ENCODE results near the gene ADIPOQ.
"Not testable (repeated sequence)": the region's sequence is repeated elsewhere in the genome, so short reads cannot be mapped to it uniquely, and the experiment has no call there.

Gene ADIPOQ

GRCh38 chr3:186873796-186874195, 31.3 kb downstream of the ADIPOQ start:
- not testable (repeated sequence) for DNase-seq

- DNase-seq: not testable (repeated sequence)
Observed at GRCh38 chr3:186874216-186874615, 31.7 kb downstream of the ADIPOQ start.

- DNase-seq: not testable (repeated sequence)
Observed at GRCh38 chr3:186874841-186875240, 32.3 kb downstream of the ADIPOQ start.

GRCh38 chr3:186875708-186876107, 33.2 kb downstream of the ADIPOQ start:
- no peak for DNase-seq

- DNase-seq: no peak
Observed at GRCh38 chr3:186879781-186880180, 37.3 kb downstream of the ADIPOQ start.

GRCh38 chr3:186880406-186880805, 37.9 kb downstream of the ADIPOQ start:
- DNase-seq: no peak

- DNase-seq: no peak
Observed at GRCh38 chr3:186882150-186882524, 39.6 kb downstream of the ADIPOQ start.

GRCh38 chr3:186882881-186883685, 40.6 kb downstream of the ADIPOQ start:
- peak; percentile 16 for DNase-seq

GRCh38 chr3:186883686-186884058, 41.2 kb downstream of the ADIPOQ start:
- DNase-seq: no peak

GRCh38 chr3:186884868-186885267, 42.4 kb downstream of the ADIPOQ start:
- not testable (repeated sequence) for DNase-seq

GRCh38 chr3:186886202-186886981, 43.9 kb downstream of the ADIPOQ start:
- no peak for DNase-seq

- not testable (repeated sequence) for DNase-seq
Observed at GRCh38 chr3:186887507-186887938, 45.0 kb downstream of the ADIPOQ start.

GRCh38 chr3:186888569-186888968, 46.1 kb downstream of the ADIPOQ start:
- no peak for DNase-seq

GRCh38 chr3:186889698-186890097, 47.2 kb downstream of the ADIPOQ start:
- not testable (repeated sequence) for DNase-seq

- no peak for DNase-seq
Observed at GRCh38 chr3:186890911-186891310, 48.4 kb downstream of the ADIPOQ start.

- not testable (repeated sequence) for DNase-seq
Observed at GRCh38 chr3:186893071-186893470, 50.6 kb downstream of the ADIPOQ start.

- no peak for DNase-seq
Observed at GRCh38 chr3:186895406-186895805, 52.9 kb downstream of the ADIPOQ start.

- no peak for DNase-seq
Observed at GRCh38 chr3:186896006-186896405, 53.5 kb downstream of the ADIPOQ start.

GRCh38 chr3:186896875-186897274, 54.4 kb downstream of the ADIPOQ start:
- no peak for DNase-seq

- DNase-seq: no peak
Observed at GRCh38 chr3:186901135-186901734, 58.7 kb downstream of the ADIPOQ start.

GRCh38 chr3:186902154-186902553, 59.6 kb downstream of the ADIPOQ start:
- DNase-seq: no peak

GRCh38 chr3:186902713-186903112, 60.2 kb downstream of the ADIPOQ start:
- DNase-seq: no peak

- not testable (repeated sequence) for DNase-seq
Observed at GRCh38 chr3:186903676-186904075, 61.2 kb downstream of the ADIPOQ start.

- DNase-seq: not testable (repeated sequence)
Observed at GRCh38 chr3:186907075-186907474, 64.6 kb downstream of the ADIPOQ start.

All from amniotic stem cell (primary cell).